Stimulated activated CD4-positive, alpha-beta T cell treated with anti-CD3 and anti-CD28 coated beads, TNF-alpha, amount 100 ng/mL, for 48 hours (primary cell): ENCODE data around the gene KIF4A.
"Not testable (repeated sequence)": the region's sequence is repeated elsewhere in the genome, so short reads cannot be mapped to it uniquely, and the experiment has no call there.

Source experiments
- DNase-seq, 3 donors: peaks; one replicate each; pipeline ENCODE4 v3.0.0-alpha.2; 2020; ENCODE audit warnings: low read depth in 3 of 3

KIF4A gene

GRCh38 chrX:70398899-70399298, 109.0 kb downstream of the KIF4A start:
- DNase-seq: no peak

- DNase-seq: not testable (repeated sequence)
Observed at GRCh38 chrX:70400181-70400580, 110.3 kb downstream of the KIF4A start.

- DNase-seq: no peak
Observed at GRCh38 chrX:70402721-70403120, 112.8 kb downstream of the KIF4A start.

- no peak for DNase-seq
Observed at GRCh38 chrX:70405003-70405402, 115.1 kb downstream of the KIF4A start.

GRCh38 chrX:70410921-70411320, 121.0 kb downstream of the KIF4A start:
- DNase-seq: no peak

- DNase-seq: no peak
Observed at GRCh38 chrX:70411475-70411874, 121.6 kb downstream of the KIF4A start.

GRCh38 chrX:70421618-70422017, 131.7 kb downstream of the KIF4A start:
- no peak for DNase-seq

- no peak for DNase-seq
Observed at GRCh38 chrX:70422851-70423341, 133.0 kb downstream of the KIF4A start, which contains the start of gene GDPD2. GDPD2 (plus strand) TSS chrX:70423314; CDS start chrX:70424985, 1,671 bp downstream.

GRCh38 chrX:70423936-70424675, 134.2 kb downstream of the KIF4A start:
- no peak for DNase-seq

GRCh38 chrX:70424801-70425200, 134.9 kb downstream of the KIF4A start:
- no peak for DNase-seq

GRCh38 chrX:70426286-70427278, 136.7 kb downstream of the KIF4A start:
- DNase-seq: no peak

GRCh38 chrX:70427365-70427764, 137.5 kb downstream of the KIF4A start:
- no peak for DNase-seq

GRCh38 chrX:70429759-70430158, 139.9 kb downstream of the KIF4A start:
- no peak for DNase-seq

GRCh38 chrX:70432936-70433847, 143.3 kb downstream of the KIF4A start:
- no peak for DNase-seq

- peak in 2 of 3 donors; percentile 56 to 64 for DNase-seq
Observed at GRCh38 chrX:70433848-70434351, 144.0 kb downstream of the KIF4A start.

- peak in 2 of 3 donors; percentile 46 to 51 for DNase-seq
Observed at GRCh38 chrX:70434352-70434866, 144.5 kb downstream of the KIF4A start.

GRCh38 chrX:70434914-70435586, 145.1 kb downstream of the KIF4A start:
- no peak for DNase-seq

- DNase-seq: no peak
Observed at GRCh38 chrX:70436343-70436742, 146.4 kb downstream of the KIF4A start.

GRCh38 chrX:70437011-70437410, 147.1 kb downstream of the KIF4A start:
- DNase-seq: no peak
